Memory B cell (primary cell): ENCODE measurements around the gene MTX3.

Experiments used
- ATAC-seq: fragments of 150-1000 bp; cut with Tn5 transposase; 2 replicates; pipeline ENCODE4 v1.10.0; 2021; ENCODE audit warnings: low read depth, mild to moderate bottlenecking, moderate library complexity
- DNase-seq, 2 donors: peaks; one replicate each; pipeline ENCODE4 v3.0.0; 2022; ENCODE audit warnings: low spot score in 2 of 2
- H3K27ac Mint-ChIP-seq: one replicate; pipeline ENCODE4 v1.8.0; 2022; ENCODE audit warnings: mild to moderate bottlenecking, moderate library complexity, mixed read lengths
- H3K27me3 Mint-ChIP-seq: one replicate; pipeline ENCODE4 v1.8.0; 2022; ENCODE audit warnings: mixed read lengths
- H3K36me3 Mint-ChIP-seq: one replicate; pipeline ENCODE4 v1.8.0; 2022; ENCODE audit warnings: mild to moderate bottlenecking, mixed read lengths
- H3K4me1 Mint-ChIP-seq: one replicate; pipeline ENCODE4 v1.8.0; 2022; ENCODE audit warnings: mixed read lengths
- H3K4me3 Mint-ChIP-seq: one replicate; pipeline ENCODE4 v1.8.0; 2022; ENCODE audit warnings: mild to moderate bottlenecking, moderate library complexity, mixed read lengths
- H3K9me3 Mint-ChIP-seq: one replicate; pipeline ENCODE4 v1.8.0; 2022; ENCODE audit warnings: mixed read lengths

The MTX3 gene

DNA sequence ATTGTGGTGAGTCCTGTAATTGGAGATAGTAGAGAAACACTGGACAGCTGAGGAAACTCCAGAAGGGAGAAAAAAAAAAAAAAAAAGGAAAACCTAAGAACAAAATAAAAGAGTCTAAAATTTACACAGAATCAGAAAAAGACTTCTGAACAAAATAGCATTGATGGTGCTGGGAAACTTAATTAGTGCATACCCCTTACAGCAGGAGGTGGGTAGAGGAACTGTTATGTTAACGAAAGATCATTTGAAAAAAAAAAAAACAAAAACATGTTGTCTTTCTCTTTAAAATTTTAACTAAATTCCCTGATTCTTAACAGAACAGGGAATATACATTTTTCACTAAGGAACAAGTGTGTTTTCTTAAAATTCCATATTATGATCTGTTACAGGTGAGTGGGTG, 11.6 kb upstream of the MTX3 start:
- ATAC-seq (no peak), DNase-seq (no peak)
- Mint-ChIP-seq H3K4me1 (no peaks in the 10 kb centered on the region), H3K36me3 (peaks cover 13% of the 10 kb centered on the region), H3K27ac (no peak overlapping the region), H3K27me3 (no peaks in the 10 kb centered on the region), H3K4me3 (no peak overlapping the region), H3K9me3 (no peaks in the 10 kb centered on the region)

GRCh38 chr5:79999722-80000121, 8.7 kb upstream of the MTX3 start:
- ATAC-seq: no peak
- Mint-ChIP-seq H3K9me3 (no peaks in the 10 kb centered on the region), H3K4me1 (peaks cover 2% of the 10 kb centered on the region), H3K27ac (no peak overlapping the region), H3K36me3 (peaks cover 12% of the 10 kb centered on the region), H3K27me3 (peaks cover 4% of the 10 kb centered on the region), H3K4me3 (no peak overlapping the region)
- no peak for DNase-seq

GRCh38 chr5:79992891-79993657, 2.0 kb upstream of the MTX3 start:
- Mint-ChIP-seq H3K4me3 (no peak overlapping the region), H3K27me3 (peaks cover 7% of the 10 kb centered on the region), H3K36me3 (peaks cover 5% of the 10 kb centered on the region), H3K27ac (no peak overlapping the region), H3K9me3 (no peaks in the 10 kb centered on the region), H3K4me1 (peaks cover 11% of the 10 kb centered on the region)
- no peak for DNase-seq
- ATAC-seq: no peak

- Mint-ChIP-seq H3K9me3 (no peaks in the 10 kb centered on the region), H3K27ac (peak overlapping the region; percentile 89), H3K4me1 (peaks cover 11% of the 10 kb centered on the region), H3K27me3 (peaks cover 5% of the 10 kb centered on the region), H3K36me3 (peaks cover 15% of the 10 kb centered on the region), H3K4me3 (peak overlapping the region; percentile 87)
- ATAC-seq (no peak), DNase-seq (peak in 1 of 2 donors; percentile 1)
Observed at GRCh38 chr5:79990205-79990597, 861 bp downstream of the MTX3 start.

DNA sequence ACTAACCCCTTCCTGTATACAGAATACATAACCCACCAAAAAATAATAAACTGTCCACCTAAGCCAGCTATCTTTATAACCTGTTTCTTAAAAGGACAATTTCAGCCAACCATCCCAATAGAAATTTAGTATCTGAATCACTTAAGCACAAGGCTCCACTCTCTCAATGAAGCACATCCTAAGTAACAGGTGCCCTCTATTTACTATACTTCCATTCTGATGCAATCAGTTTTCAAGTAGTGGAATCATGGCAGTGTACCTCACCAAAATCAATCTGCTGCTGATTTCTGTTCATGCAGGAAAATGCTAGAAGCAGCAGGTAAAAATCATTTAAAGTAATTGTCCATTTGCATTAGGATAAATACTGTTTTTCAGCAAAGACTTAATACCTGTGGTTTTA, 4.8 kb downstream of the MTX3 start:
- Mint-ChIP-seq H3K4me1 (peaks cover 15% of the 10 kb centered on the region), H3K36me3 (peaks cover 41% of the 10 kb centered on the region), H3K4me3 (no peak overlapping the region), H3K9me3 (no peaks in the 10 kb centered on the region), H3K27ac (no peak overlapping the region), H3K27me3 (no peaks in the 10 kb centered on the region)
- ATAC-seq (no peak), DNase-seq (no peak)

DNA sequence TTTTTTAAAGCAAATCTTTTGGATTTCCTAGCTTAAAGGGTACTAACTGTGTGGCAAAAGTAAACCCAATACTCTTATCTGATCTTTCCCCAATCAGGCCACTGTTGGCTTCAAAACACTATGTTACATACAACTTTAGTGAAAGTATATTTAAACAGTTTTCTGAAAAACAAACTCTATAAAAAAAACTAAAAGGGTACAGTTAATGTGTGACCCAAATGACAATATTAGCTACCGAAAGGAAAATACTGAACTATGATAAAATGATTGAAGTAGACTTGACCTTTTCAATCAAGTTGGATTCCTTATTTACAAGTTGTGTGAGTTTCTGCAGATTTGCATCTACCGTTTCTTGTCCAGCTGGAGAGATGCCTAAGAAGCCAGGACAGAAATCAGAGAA, 5.8 kb downstream of the MTX3 start:
- ATAC-seq: no peak
- H3K27ac Mint-ChIP-seq: no peak overlapping the region
- no peaks in the 10 kb centered on the region for H3K9me3 Mint-ChIP-seq
- peaks cover 20% of the 10 kb centered on the region for H3K4me1 Mint-ChIP-seq
- no peaks in the 10 kb centered on the region for H3K27me3 Mint-ChIP-seq
- no peak for DNase-seq
- peaks cover 45% of the 10 kb centered on the region for H3K36me3 Mint-ChIP-seq
- no peak overlapping the region for H3K4me3 Mint-ChIP-seq

GRCh38 chr5:79984363-79984762, 6.7 kb downstream of the MTX3 start:
- no peaks in the 10 kb centered on the region for H3K27me3 Mint-ChIP-seq
- peaks cover 46% of the 10 kb centered on the region for H3K36me3 Mint-ChIP-seq
- no peak overlapping the region for H3K27ac Mint-ChIP-seq
- DNase-seq: no peak
- H3K9me3 Mint-ChIP-seq: no peaks in the 10 kb centered on the region
- H3K4me3 Mint-ChIP-seq: no peak overlapping the region
- ATAC-seq: no peak
- H3K4me1 Mint-ChIP-seq: peaks cover 17% of the 10 kb centered on the region

DNA sequence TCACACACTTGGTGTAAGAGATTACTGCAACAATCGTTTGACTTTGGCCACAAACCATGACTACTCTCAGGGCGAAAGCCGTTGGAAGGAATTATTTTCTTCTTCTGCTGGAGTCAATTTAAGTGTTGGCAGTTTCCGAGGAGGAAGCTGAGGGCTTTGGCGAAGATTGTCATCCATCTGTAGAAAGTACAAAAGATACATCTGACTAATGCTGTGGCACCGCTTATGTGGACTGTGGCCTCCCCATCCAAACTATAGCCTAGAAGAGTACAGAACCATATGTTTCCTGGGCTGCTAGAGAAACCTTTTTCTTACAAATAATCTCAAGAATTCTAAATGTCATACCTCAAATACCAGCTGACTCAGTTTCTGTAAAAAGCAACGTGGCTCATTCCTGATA, 7.4 kb downstream of the MTX3 start:
- peaks cover 51% of the 10 kb centered on the region for H3K36me3 Mint-ChIP-seq
- no peak overlapping the region for H3K4me3 Mint-ChIP-seq
- no peaks in the 10 kb centered on the region for H3K27me3 Mint-ChIP-seq
- no peak overlapping the region for H3K27ac Mint-ChIP-seq
- ATAC-seq (no peak), DNase-seq (no peak)
- peaks cover 17% of the 10 kb centered on the region for H3K4me1 Mint-ChIP-seq
- H3K9me3 Mint-ChIP-seq: no peaks in the 10 kb centered on the region

GRCh38 chr5:79982136-79982535, 8.9 kb downstream of the MTX3 start:
- Mint-ChIP-seq H3K4me3 (no peak overlapping the region), H3K9me3 (no peaks in the 10 kb centered on the region), H3K36me3 (peaks cover 61% of the 10 kb centered on the region), H3K4me1 (peaks cover 17% of the 10 kb centered on the region), H3K27ac (peak overlapping the region; percentile 77), H3K27me3 (no peaks in the 10 kb centered on the region)
- DNase-seq: no peak
- ATAC-seq: no peak

- Mint-ChIP-seq H3K27me3 (no peaks in the 10 kb centered on the region), H3K36me3 (peaks cover 27% of the 10 kb centered on the region), H3K4me1 (peaks cover 10% of the 10 kb centered on the region), H3K4me3 (no peak overlapping the region), H3K27ac (no peak overlapping the region), H3K9me3 (no peaks in the 10 kb centered on the region)
- DNase-seq: no peak
- ATAC-seq: no peak
Observed at GRCh38 chr5:79976759-79977515, 14.1 kb downstream of the MTX3 start.

DNA sequence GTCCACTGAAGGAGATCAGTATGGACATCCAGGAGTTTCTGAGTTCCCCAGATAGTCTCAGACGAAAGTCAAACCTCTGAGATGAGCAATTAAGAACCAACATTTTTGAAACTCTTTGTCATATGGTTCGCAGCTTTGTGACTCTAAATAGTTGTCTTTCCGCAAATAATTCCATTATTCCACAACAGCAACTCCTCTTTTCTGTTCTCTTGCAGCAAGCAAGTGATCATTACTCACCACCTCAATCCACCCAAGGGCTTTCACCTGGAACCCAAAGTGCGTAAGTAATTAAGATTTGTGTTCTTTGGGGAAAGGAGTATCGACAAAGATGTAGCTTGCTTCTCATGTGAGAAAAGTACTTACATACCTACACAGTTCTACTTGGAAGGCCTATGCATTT, 15.6 kb downstream of the MTX3 start:
- H3K27me3 Mint-ChIP-seq: no peaks in the 10 kb centered on the region
- DNase-seq (no peak), ATAC-seq (no peak)
- H3K27ac Mint-ChIP-seq: no peak overlapping the region
- H3K9me3 Mint-ChIP-seq: no peaks in the 10 kb centered on the region
- H3K4me3 Mint-ChIP-seq: no peak overlapping the region
- peaks cover 2% of the 10 kb centered on the region for H3K4me1 Mint-ChIP-seq
- H3K36me3 Mint-ChIP-seq: peaks cover 23% of the 10 kb centered on the region

DNA sequence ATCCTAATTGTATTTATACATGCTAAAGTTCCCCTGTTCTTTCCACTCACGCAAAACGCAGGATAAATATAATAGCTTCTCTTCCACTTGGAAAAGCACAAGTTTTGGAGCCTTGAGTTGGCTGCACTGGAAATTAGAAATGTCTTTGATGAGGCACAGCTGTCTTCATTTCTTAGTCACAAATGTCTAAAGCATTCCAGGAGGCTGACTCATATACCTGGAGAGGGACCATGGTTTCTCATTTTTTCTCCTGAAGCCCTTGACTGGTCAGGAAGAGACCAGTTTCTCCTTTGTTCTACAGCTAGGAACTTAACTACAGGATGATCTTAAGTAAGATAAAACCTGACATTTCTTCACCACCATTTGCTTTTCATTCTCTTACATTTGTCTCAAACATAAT, 16.2 kb downstream of the MTX3 start:
- no peak overlapping the region for H3K4me3 Mint-ChIP-seq
- H3K27me3 Mint-ChIP-seq: no peaks in the 10 kb centered on the region
- H3K4me1 Mint-ChIP-seq: no peaks in the 10 kb centered on the region
- H3K27ac Mint-ChIP-seq: no peak overlapping the region
- H3K36me3 Mint-ChIP-seq: peaks cover 21% of the 10 kb centered on the region
- DNase-seq: no peak
- no peaks in the 10 kb centered on the region for H3K9me3 Mint-ChIP-seq
- no peak for ATAC-seq

DNA sequence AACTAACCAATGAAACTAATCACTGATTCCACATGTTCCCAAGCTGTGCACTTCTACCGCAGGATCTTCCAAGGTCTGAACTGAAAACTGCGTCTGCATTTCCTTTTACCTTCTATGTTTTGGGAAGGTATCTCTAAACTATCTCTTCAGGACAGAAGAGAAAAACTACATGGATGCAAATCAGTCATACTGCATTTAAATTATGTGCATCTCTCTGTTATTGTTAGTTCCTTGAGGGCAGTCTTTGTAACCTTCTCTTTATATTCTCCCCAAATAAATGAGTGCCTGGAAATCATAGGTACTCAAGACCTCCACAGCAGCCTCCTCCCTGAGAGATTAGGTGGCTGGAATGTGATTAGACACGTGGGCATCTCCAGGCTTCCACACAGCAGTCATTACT, 17.1 kb downstream of the MTX3 start:
- no peak for DNase-seq
- no peak overlapping the region for H3K27ac Mint-ChIP-seq
- H3K27me3 Mint-ChIP-seq: no peaks in the 10 kb centered on the region
- no peak overlapping the region for H3K4me3 Mint-ChIP-seq
- H3K9me3 Mint-ChIP-seq: no peaks in the 10 kb centered on the region
- no peak for ATAC-seq
- H3K4me1 Mint-ChIP-seq: no peaks in the 10 kb centered on the region
- H3K36me3 Mint-ChIP-seq: peaks cover 19% of the 10 kb centered on the region

DNA sequence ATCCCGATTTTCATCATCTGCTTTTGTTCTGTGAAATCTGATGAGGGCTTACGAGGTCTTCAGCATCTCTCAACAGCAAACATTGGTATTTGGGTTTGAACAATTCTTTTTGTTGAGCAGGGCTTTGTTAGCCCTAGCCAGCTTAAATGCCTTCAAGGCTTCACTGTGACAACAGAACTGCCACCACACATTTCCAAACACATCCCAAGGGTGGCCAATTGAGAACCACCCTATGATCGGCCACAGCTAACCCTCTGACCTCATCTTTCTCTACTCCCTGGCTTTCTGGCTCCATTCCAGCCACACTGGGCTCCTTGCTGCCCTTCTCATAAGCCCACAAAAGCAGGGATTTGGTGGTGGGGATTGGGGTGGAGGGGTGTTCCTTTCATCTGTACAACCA, 17.6 kb downstream of the MTX3 start:
- H3K9me3 Mint-ChIP-seq: no peaks in the 10 kb centered on the region
- H3K27me3 Mint-ChIP-seq: no peaks in the 10 kb centered on the region
- H3K4me1 Mint-ChIP-seq: no peaks in the 10 kb centered on the region
- H3K4me3 Mint-ChIP-seq: no peak overlapping the region
- no peak overlapping the region for H3K27ac Mint-ChIP-seq
- DNase-seq (no peak), ATAC-seq (no peak)
- peaks cover 15% of the 10 kb centered on the region for H3K36me3 Mint-ChIP-seq

DNA sequence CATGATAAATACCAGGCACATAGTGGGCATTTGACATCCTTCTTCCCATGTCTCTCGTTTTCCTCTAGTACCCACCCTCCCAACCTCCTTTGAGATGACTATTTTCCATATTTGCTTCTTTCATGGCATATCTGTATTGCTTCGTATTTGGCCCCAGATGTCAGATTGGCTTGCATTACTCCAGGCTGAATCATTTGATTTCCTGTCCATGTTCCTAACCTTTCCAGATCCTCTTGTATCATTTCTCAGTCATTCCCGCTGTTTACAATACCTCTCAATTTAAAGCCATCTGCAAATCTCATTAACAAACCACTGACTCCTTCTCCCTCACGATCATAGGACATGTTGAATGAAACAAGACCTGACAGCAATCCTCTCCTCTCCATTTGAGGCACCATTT, 19.9 kb downstream of the MTX3 start:
- ATAC-seq (no peak), DNase-seq (no peak)
- peaks cover 3% of the 10 kb centered on the region for H3K36me3 Mint-ChIP-seq
- peaks cover 3% of the 10 kb centered on the region for H3K27me3 Mint-ChIP-seq
- H3K4me3 Mint-ChIP-seq: no peak overlapping the region
- no peak overlapping the region for H3K27ac Mint-ChIP-seq
- H3K9me3 Mint-ChIP-seq: no peaks in the 10 kb centered on the region
- no peaks in the 10 kb centered on the region for H3K4me1 Mint-ChIP-seq
